NCI-H2171 (cell line): Measurements from ENCODE around the gene DNASE1L1.
A peak's percentile ranks its signal among the peaks of the same experiment; 100 is the strongest.

Experiments used
- DNase-seq: peaks from one replicate; lab custom pipeline; 2025; lab: John Stamatoyannopoulos, UW

Gene DNASE1L1

GRCh38 chrX:154382483-154383069, 26.5 kb downstream of the DNASE1L1 start:
- no peak for DNase-seq

GRCh38 chrX:154381271-154381670, 27.8 kb downstream of the DNASE1L1 start:
- no peak for DNase-seq

- no peak for DNase-seq
Measured at GRCh38 chrX:154380787-154381186, 28.3 kb downstream of the DNASE1L1 start.

- DNase-seq = no peak
Measured at GRCh38 chrX:154380153-154380552, 28.9 kb downstream of the DNASE1L1 start.

GRCh38 chrX:154379569-154379951, 29.5 kb downstream of the DNASE1L1 start:
- DNase-seq = no peak

GRCh38 chrX:154378799-154379568, 30.1 kb downstream of the DNASE1L1 start, which contains the start of gene EMD:
TSS of gene EMD (plus strand) at chrX:154379295. CDS start at chrX:154379485, 190 bp downstream.
- DNase-seq = peak; percentile 99

GRCh38 chrX:154378059-154378798, 30.8 kb downstream of the DNASE1L1 start:
- DNase-seq = no peak

- no peak for DNase-seq
Measured at GRCh38 chrX:154376774-154377173, 32.3 kb downstream of the DNASE1L1 start.

GRCh38 chrX:154375156-154375504, 33.9 kb downstream of the DNASE1L1 start:
- no peak for DNase-seq

- DNase-seq = no peak
Measured at GRCh38 chrX:154374313-154375155, 34.5 kb downstream of the DNASE1L1 start, which contains the start of gene FLNA. TSS of gene FLNA (minus strand) at chrX:154374634. CDS start at chrX:154371245, 3,389 bp downstream.

GRCh38 chrX:154373340-154374306, 35.4 kb downstream of the DNASE1L1 start:
- peak; percentile 64 for DNase-seq

GRCh38 chrX:154372612-154373022, 36.4 kb downstream of the DNASE1L1 start:
- no peak for DNase-seq

GRCh38 chrX:154371789-154372300, 37.2 kb downstream of the DNASE1L1 start:
- no peak for DNase-seq

- peak; percentile 79 for DNase-seq
Measured at GRCh38 chrX:154371017-154371788, 37.9 kb downstream of the DNASE1L1 start.

GRCh38 chrX:154370300-154371016, 38.6 kb downstream of the DNASE1L1 start:
- no peak for DNase-seq

GRCh38 chrX:154369449-154370299, 39.4 kb downstream of the DNASE1L1 start:
- peak; percentile 51 for DNase-seq

GRCh38 chrX:154368630-154369448, 40.2 kb downstream of the DNASE1L1 start:
- DNase-seq = no peak
